ENCODE results near the gene ATP1A4. TPM values are rescaled to one million over a fixed set of nuclear protein-coding genes. Genes with fewer than 3 reads are reported as not detected.

The ATP1A4 gene
- polyA plus RNA-seq, 3 donors = 1.00 to 16.0 TPM; not detected in 1

- peak overlapping the region in 1 of 2 donors; percentile 17 for H3K4me3 Mint-ChIP-seq
- TF ChIP-seq CTCF (IDR thresholded peaks at IDR 0.05) = no peak
- peaks cover 5 to 9% (median 6%) of the 10 kb centered on the region in 3 donors for H3K27me3 Mint-ChIP-seq (ENCODE audit: low read depth in 3 of 3)
- H4K20me1 ChIP-seq (ENCODE audit: insufficient read depth, low read length) = no peaks in the 10 kb centered on the region
- WGBS (ENCODE audit: insufficient coverage) = 100% methylated on average over 1 of the region's 3 CpGs
- H3K27me3 ChIP-seq (ENCODE audit: control insufficient read depth in 2 of 2, insufficient read depth in 2 of 2, low read length in 2 of 2) = no peaks in the 10 kb centered on the region
- no peaks in the 10 kb centered on the region for H3K36me3 ChIP-seq (replicated peaks in 1 of 2; ENCODE audit: control insufficient read depth in 1 of 2, insufficient read depth in 2 of 2, low read length in 2 of 2)
- no peaks in the 10 kb centered on the region for H3K36me3 Mint-ChIP-seq
- H3K4me1 ChIP-seq (ENCODE audit: control insufficient read depth in 1 of 2, insufficient read depth in 2 of 2, low read length in 2 of 2) = peaks cover 4 to 5% of the 10 kb centered on the region in 2 donors
- no peak overlapping the region for H3K27ac ChIP-seq (ENCODE audit: low read depth in 1 of 2, low read length in 2 of 2)
- no peak overlapping the region for H2AFZ ChIP-seq (ENCODE audit: insufficient read depth, low read depth, low read length, poor library complexity, severe bottlenecking)
- no peak overlapping the region for H3K4me2 ChIP-seq (replicated peaks; ENCODE audit: extremely low read depth, low read length, poor library complexity, severe bottlenecking)
- H3K9me3 ChIP-seq (replicated peaks in 1 of 2; ENCODE audit: control insufficient read depth in 1 of 2, insufficient read depth in 1 of 2, low read length in 2 of 2) = no peaks in the 10 kb centered on the region
- intact Hi-C loops (cut with micrococcal nuclease) = no loop called here
- H3K9me3 Mint-ChIP-seq = peaks cover 0 to 2% (median 0%) of the 10 kb centered on the region in 7 donors
- H3K4me3 ChIP-seq (replicated peaks in 1 of 3; ENCODE audit: low read depth in 2 of 3, low read length in 3 of 3) = no peak overlapping the region
- no peaks in the 10 kb centered on the region for H3K79me2 ChIP-seq (ENCODE audit: insufficient read depth, low read length)
- H3K9ac ChIP-seq (ENCODE audit: insufficient read depth, low read length, poor library complexity, severe bottlenecking) = no peak overlapping the region
- H3K27ac Mint-ChIP-seq = no peak overlapping the region
- no peak for DNase-seq
- peaks cover 1% of the 10 kb centered on the region for H3K4me1 Mint-ChIP-seq
These were observed 21.8 kb upstream of the ATP1A4 start for GRCh38 chr1:160129558-160129957.

- intact Hi-C loops (cut with micrococcal nuclease) = no loop called here
- peaks cover 8 to 9% of the 10 kb centered on the region in 2 donors for H3K4me1 ChIP-seq (ENCODE audit: control insufficient read depth in 1 of 2, insufficient read depth in 2 of 2, low read length in 2 of 2)
- H3K4me3 Mint-ChIP-seq = no peak overlapping the region
- no peak overlapping the region for H2AFZ ChIP-seq (ENCODE audit: insufficient read depth, low read depth, low read length, poor library complexity, severe bottlenecking)
- no peak for TF ChIP-seq CTCF (IDR thresholded peaks at IDR 0.05)
- H3K27me3 ChIP-seq (ENCODE audit: control insufficient read depth in 2 of 2, insufficient read depth in 2 of 2, low read length in 2 of 2) = no peaks in the 10 kb centered on the region
- no peak overlapping the region for H3K27ac Mint-ChIP-seq
- peaks cover 5% of the 10 kb centered on the region for H3K4me1 Mint-ChIP-seq
- peaks cover 7 to 9% (median 7%) of the 10 kb centered on the region in 3 donors for H3K27me3 Mint-ChIP-seq (ENCODE audit: low read depth in 3 of 3)
- no peak for DNase-seq
- no peak overlapping the region for H3K27ac ChIP-seq (ENCODE audit: low read depth in 1 of 2, low read length in 2 of 2)
- no peaks in the 10 kb centered on the region for H3K79me2 ChIP-seq (ENCODE audit: insufficient read depth, low read length)
- H3K9me3 ChIP-seq (replicated peaks in 1 of 2; ENCODE audit: control insufficient read depth in 1 of 2, insufficient read depth in 1 of 2, low read length in 2 of 2) = no peaks in the 10 kb centered on the region
- no peaks in the 10 kb centered on the region for H3K36me3 ChIP-seq (replicated peaks in 1 of 2; ENCODE audit: control insufficient read depth in 1 of 2, insufficient read depth in 2 of 2, low read length in 2 of 2)
- H3K9ac ChIP-seq (ENCODE audit: insufficient read depth, low read length, poor library complexity, severe bottlenecking) = no peak overlapping the region
- 94% methylated on average over 10 of the region's 11 CpGs for WGBS (ENCODE audit: insufficient coverage)
- no peaks in the 10 kb centered on the region for H4K20me1 ChIP-seq (ENCODE audit: insufficient read depth, low read length)
- no peak overlapping the region for H3K4me2 ChIP-seq (replicated peaks; ENCODE audit: extremely low read depth, low read length, poor library complexity, severe bottlenecking)
- H3K36me3 Mint-ChIP-seq = no peaks in the 10 kb centered on the region
- H3K9me3 Mint-ChIP-seq = no peaks in the 10 kb centered on the region
- no peak overlapping the region for H3K4me3 ChIP-seq (replicated peaks in 1 of 3; ENCODE audit: low read depth in 2 of 3, low read length in 3 of 3)
These were observed 21.4 kb upstream of the ATP1A4 start for GRCh38 chr1:160129966-160130365.
